Fibroblast of lung (primary cell): ENCODE measurements around the gene GPR137. TPM values are rescaled to one million over a fixed set of nuclear protein-coding genes. Genes with fewer than 3 reads are reported as not detected.

Experiments used
- DNase-seq, 2 donors: peaks; one replicate each; pipeline versions ENCODE4 v3.0.0 to v3.0.0-alpha.2; 2010; ENCODE audit warnings: low read depth in 2 of 2
- H2AFZ ChIP-seq: 2 replicates; pipeline ENCODE4 v1.5.1; 2012; ENCODE audit warnings: low read length, control low read depth, inconsistent platforms
- H3K27ac ChIP-seq: 2 replicates; pipeline ENCODE4 v1.5.1; 2011; ENCODE audit warnings: low read length, control low read depth; ENCODE audit not compliant: insufficient read depth
- H3K27me3 ChIP-seq: 2 replicates; pipeline ENCODE4 v1.5.1; 2011; ENCODE audit warnings: mild to moderate bottlenecking, low read length; ENCODE audit not compliant: control insufficient read depth, insufficient read depth
- H3K36me3 ChIP-seq: 2 replicates; pipeline ENCODE4 v1.5.1; 2011; ENCODE audit warnings: low read length; ENCODE audit not compliant: control insufficient read depth, insufficient read depth
- H3K4me1 ChIP-seq: 2 replicates; pipeline ENCODE4 v1.5.1; 2011; ENCODE audit warnings: low read length; ENCODE audit not compliant: control insufficient read depth, insufficient read depth; ENCODE audit errors: extremely low read depth
- H3K4me2 ChIP-seq: 2 replicates; pipeline ENCODE4 v1.5.1; 2011; ENCODE audit warnings: low read length, control low read depth; ENCODE audit not compliant: insufficient read depth; ENCODE audit errors: extremely low read depth
- H3K4me3 ChIP-seq, 4 experiments: fragments of 200-600 bp in 1 of 4; sonication (generic) in 1 of 4; replicated peaks in 1 of 4; 2 replicates each; pipeline ENCODE4 v1.5.1; 2011 to 2016; ENCODE audit warnings: low read length in 4 of 4, low read depth in 3 of 4, mild to moderate bottlenecking in 3 of 4, control low read depth in 2 of 4, inconsistent platforms in 1 of 4, mixed read lengths in 1 of 4; ENCODE audit not compliant: insufficient read depth in 1 of 4; ENCODE audit errors: control extremely low read depth in 1 of 4
- H3K79me2 ChIP-seq: 2 replicates; pipeline ENCODE4 v1.5.1; 2012; ENCODE audit warnings: mild to moderate bottlenecking, low read length, inconsistent platforms; ENCODE audit not compliant: control insufficient read depth, insufficient read depth
- H3K9ac ChIP-seq: 2 replicates; pipeline ENCODE4 v1.5.1; 2011; ENCODE audit warnings: mild to moderate bottlenecking, low read length, control low read depth; ENCODE audit not compliant: insufficient read depth
- H3K9me3 ChIP-seq: 2 replicates; pipeline ENCODE4 v1.5.1; 2012; ENCODE audit warnings: low read depth, low read length; ENCODE audit not compliant: control insufficient read depth, insufficient read depth
- H4K20me1 ChIP-seq: 2 replicates; pipeline ENCODE4 v1.5.1; 2011; ENCODE audit warnings: low read length; ENCODE audit not compliant: control insufficient read depth, insufficient read depth; ENCODE audit errors: extremely low read depth
- CTCF ChIP-seq, 2 donors: IDR thresholded peaks in 1 of 2; conservative IDR thresholded peaks in 1 of 2; 1 replicate in 1 of 2; 2 replicates in 1 of 2; pipeline ENCODE4 v1.5.1; 2011 to 2012; ENCODE audit warnings: low read length in 2 of 2, control low read depth in 1 of 2, inconsistent platforms in 1 of 2, low read depth in 1 of 2, mild to moderate bottlenecking in 1 of 2
- EZH2 ChIP-seq: IDR thresholded peaks from 2 replicates; pipeline ENCODE4 v1.5.1; 2012; ENCODE audit warnings: low read length, control low read depth, mild to moderate bottlenecking; ENCODE audit errors: missing control alignments
- polyA plus RNA-seq, 2 donors: library from polyadenylated mRNA; depleted of rRNA in 1 of 2; stranded (reverse) in 1 of 2; unstranded in 1 of 2; fragments of >200 nt; gene quantifications; 2 replicates each; pipeline ENCODE4 v1.2.1, GENCODE V29; 2011 to 2012; ENCODE audit warnings: missing spikeins in 1 of 2
- total RNA-seq: library from RNA; depleted of rRNA; stranded (reverse); fragments of >200 nt; gene quantifications from 2 replicates; pipeline ENCODE4 v1.2.1, GENCODE V29; 2014

Gene GPR137
- total and polyA plus RNA-seq, 2 donors (not counting 1 experiment from before 2014, with no cell fraction given) = 10.7 to 10.9 TPM

GRCh38 chr11:64249038-64249437, 36.6 kb upstream of the GPR137 start:
- no peak for DNase-seq
- peaks cover 1% of the 10 kb centered on the region for H3K36me3 ChIP-seq
- no peaks in the 10 kb centered on the region for H4K20me1 ChIP-seq
- H3K27ac ChIP-seq = no peak overlapping the region
- no peak overlapping the region for H3K4me2 ChIP-seq
- H3K4me3 ChIP-seq = no peak overlapping the region
- no peak overlapping the region for H3K9ac ChIP-seq
- no peaks in the 10 kb centered on the region for H3K27me3 ChIP-seq
- no peak overlapping the region for H2AFZ ChIP-seq
- TF ChIP-seq CTCF (conservative IDR thresholded peaks at IDR 0.05 in 1 of 2, IDR thresholded peaks at IDR 0.05 in 1 of 2; ENCODE audit: low read depth in 1 of 2, low read length in 2 of 2) (no peak), EZH2 (no peak)
- H3K79me2 ChIP-seq = peaks cover 46% of the 10 kb centered on the region
- H3K9me3 ChIP-seq = no peaks in the 10 kb centered on the region
- peaks cover 13% of the 10 kb centered on the region for H3K4me1 ChIP-seq

- no peaks in the 10 kb centered on the region for H4K20me1 ChIP-seq
- H3K4me2 ChIP-seq = no peak overlapping the region
- H3K79me2 ChIP-seq = peaks cover 39% of the 10 kb centered on the region
- no peaks in the 10 kb centered on the region for H3K9me3 ChIP-seq
- no peak overlapping the region for H3K4me3 ChIP-seq
- no peak overlapping the region for H3K27ac ChIP-seq
- peaks cover 10% of the 10 kb centered on the region for H3K4me1 ChIP-seq
- no peak overlapping the region for H3K9ac ChIP-seq
- no peaks in the 10 kb centered on the region for H3K27me3 ChIP-seq
- DNase-seq = no peak
- H2AFZ ChIP-seq = no peak overlapping the region
- H3K36me3 ChIP-seq = peaks cover 3% of the 10 kb centered on the region
- TF ChIP-seq CTCF (conservative IDR thresholded peaks at IDR 0.05 in 1 of 2, IDR thresholded peaks at IDR 0.05 in 1 of 2; ENCODE audit: low read depth in 1 of 2, low read length in 2 of 2) (no peak), EZH2 (no peak)
Measured at GRCh38 chr11:64249563-64250414, 35.9 kb upstream of the GPR137 start.

- TF ChIP-seq EZH2 (no peak), CTCF (conservative IDR thresholded peaks at IDR 0.05 in 1 of 2, IDR thresholded peaks at IDR 0.05 in 1 of 2; ENCODE audit: low read depth in 1 of 2, low read length in 2 of 2) (no peak)
- Histone ChIP-seq H4K20me1 (no peaks in the 10 kb centered on the region), H3K36me3 (peaks cover 7% of the 10 kb centered on the region), H3K4me1 (peaks cover 8% of the 10 kb centered on the region), H3K4me3 (peak overlapping the region; percentile 53 to 62 (median 55)), H3K9me3 (no peaks in the 10 kb centered on the region), H3K79me2 (peaks cover 32% of the 10 kb centered on the region), H3K27ac (no peak overlapping the region), H2AFZ (no peak overlapping the region), H3K4me2 (peak overlapping the region; percentile 84), H3K9ac (no peak overlapping the region), H3K27me3 (no peaks in the 10 kb centered on the region)
- no peak for DNase-seq
Measured at GRCh38 chr11:64250415-64251015, 35.1 kb upstream of the GPR137 start.
